ENCODE measurements around the gene FRMD3.

The FRMD3 gene

DNA sequence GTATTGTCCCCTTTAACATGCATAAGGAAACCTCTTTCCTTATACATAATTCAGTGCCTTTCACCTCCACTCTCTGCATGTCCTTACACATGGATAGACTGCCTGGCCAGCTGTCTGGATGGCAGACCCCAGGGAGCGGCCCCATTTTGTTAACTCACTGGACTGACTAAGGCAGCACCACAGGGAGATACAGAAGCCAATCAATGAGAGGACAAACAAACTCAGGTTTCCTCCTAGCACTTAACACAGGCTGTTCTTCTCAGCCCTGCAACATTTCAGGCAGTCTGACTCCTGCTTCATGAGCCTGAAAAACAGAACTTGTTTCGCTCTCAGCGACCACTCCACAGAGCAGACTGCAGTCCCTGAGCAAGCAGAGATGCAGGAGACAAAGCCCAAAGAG lies 339.8 kb downstream of the FRMD3 start:
- no peak for DNase-seq (ENCODE audit: low read depth in 3 of 3, low spot score in 1 of 3)

- no peak for DNase-seq (ENCODE audit: low read depth in 3 of 3, low spot score in 1 of 3)
Measured at GRCh38 chr9:83197591-83197990, 340.6 kb downstream of the FRMD3 start.

DNA sequence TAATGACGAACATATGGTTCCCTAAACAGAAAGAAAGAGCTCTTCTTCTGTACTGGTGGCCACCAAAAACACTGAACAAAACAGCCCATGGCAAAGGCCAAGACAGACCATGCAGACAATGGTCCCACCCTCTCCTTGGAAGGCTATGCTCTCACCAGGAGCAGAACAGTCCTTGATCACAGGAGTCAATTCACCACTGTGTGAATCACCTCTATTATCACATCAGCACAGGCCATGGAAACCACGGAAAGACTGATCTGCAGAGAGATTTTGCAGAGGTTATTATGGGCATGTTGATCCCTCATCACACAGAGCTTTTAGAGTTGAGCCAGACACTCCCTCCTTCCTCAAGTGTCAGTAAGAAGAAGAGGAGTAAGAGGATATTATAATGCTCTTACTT lies 341.3 kb downstream of the FRMD3 start:
- no peak for DNase-seq (ENCODE audit: low read depth in 3 of 3, low spot score in 1 of 3)
